Measurements from ENCODE around the gene SPAG6. TPM values are rescaled to one million over a fixed set of nuclear protein-coding genes. Genes with fewer than 3 reads are reported as not detected.

The SPAG6 gene
- total and polyA plus RNA-seq, 2 donors (not counting 1 experiment from before 2014, with no cell fraction given) = not detected

DNA sequence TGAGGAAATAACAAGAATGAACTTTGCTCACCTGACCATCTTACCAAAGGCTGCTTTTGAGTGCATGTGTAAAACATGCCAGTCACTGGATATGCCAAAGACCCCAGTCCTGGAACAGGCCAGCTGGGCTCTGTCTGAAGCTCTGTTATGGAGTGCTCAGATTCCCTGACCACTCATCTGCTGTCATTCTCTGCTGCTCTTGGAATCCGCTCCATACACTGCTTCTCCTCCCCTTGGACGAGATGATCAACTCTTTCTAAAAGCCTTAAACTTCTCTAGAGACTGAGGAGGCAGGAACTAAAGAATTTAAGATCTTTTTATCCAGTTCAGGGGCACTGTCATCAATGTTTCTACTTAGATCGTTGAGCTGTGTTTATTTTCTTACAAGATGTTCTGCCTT is 100.2 kb downstream of the SPAG6 start:
- no peak overlapping the region for H3K4me2 ChIP-seq (ENCODE audit: extremely low read depth, insufficient read depth, low read length)
- no peaks in the 10 kb centered on the region for H3K4me1 ChIP-seq (ENCODE audit: control insufficient read depth, extremely low read depth, insufficient read depth, low read length)
- no peak for TF ChIP-seq CTCF (conservative IDR thresholded peaks at IDR 0.05 in 1 of 2, IDR thresholded peaks at IDR 0.05 in 1 of 2; ENCODE audit: low read depth in 1 of 2, low read length in 2 of 2)
- no peak for TF ChIP-seq EZH2 (IDR thresholded peaks at IDR 0.05; ENCODE audit: low read length, missing control alignments)
- no peak overlapping the region for H2AFZ ChIP-seq (ENCODE audit: low read length)
- no peak overlapping the region for H3K9ac ChIP-seq (ENCODE audit: insufficient read depth, low read length)
- H4K20me1 ChIP-seq (ENCODE audit: control insufficient read depth, extremely low read depth, insufficient read depth, low read length) = no peaks in the 10 kb centered on the region
- H3K36me3 ChIP-seq (ENCODE audit: control insufficient read depth, insufficient read depth, low read length) = no peaks in the 10 kb centered on the region
- no peaks in the 10 kb centered on the region for H3K79me2 ChIP-seq (ENCODE audit: control insufficient read depth, insufficient read depth, low read length)
- DNase-seq (ENCODE audit: low read depth in 2 of 2) = no peak
- peaks cover 2% of the 10 kb centered on the region for H3K27me3 ChIP-seq (ENCODE audit: control insufficient read depth, insufficient read depth, low read length)
- H3K4me3 ChIP-seq (replicated peaks in 1 of 4; ENCODE audit: control extremely low read depth in 1 of 4, insufficient read depth in 1 of 4, low read depth in 3 of 4, low read length in 4 of 4) = no peak overlapping the region
- no peaks in the 10 kb centered on the region for H3K9me3 ChIP-seq (ENCODE audit: control insufficient read depth, insufficient read depth, low read depth, low read length)
- H3K27ac ChIP-seq (ENCODE audit: insufficient read depth, low read length) = no peak overlapping the region

- Histone ChIP-seq H3K9me3 (ENCODE audit: control insufficient read depth, insufficient read depth, low read depth, low read length) (no peaks in the 10 kb centered on the region), H3K4me3 (replicated peaks in 1 of 4; ENCODE audit: control extremely low read depth in 1 of 4, insufficient read depth in 1 of 4, low read depth in 3 of 4, low read length in 4 of 4) (no peak overlapping the region), H3K9ac (ENCODE audit: insufficient read depth, low read length) (no peak overlapping the region), H3K27me3 (ENCODE audit: control insufficient read depth, insufficient read depth, low read length) (peaks cover 2% of the 10 kb centered on the region), H3K4me2 (ENCODE audit: extremely low read depth, insufficient read depth, low read length) (no peak overlapping the region), H3K4me1 (ENCODE audit: control insufficient read depth, extremely low read depth, insufficient read depth, low read length) (no peaks in the 10 kb centered on the region), H2AFZ (ENCODE audit: low read length) (no peak overlapping the region), H4K20me1 (ENCODE audit: control insufficient read depth, extremely low read depth, insufficient read depth, low read length) (no peaks in the 10 kb centered on the region), H3K27ac (ENCODE audit: insufficient read depth, low read length) (no peak overlapping the region), H3K36me3 (ENCODE audit: control insufficient read depth, insufficient read depth, low read length) (no peaks in the 10 kb centered on the region), H3K79me2 (ENCODE audit: control insufficient read depth, insufficient read depth, low read length) (no peaks in the 10 kb centered on the region)
- DNase-seq (ENCODE audit: low read depth in 2 of 2) = no peak
- TF ChIP-seq EZH2 (IDR thresholded peaks at IDR 0.05; ENCODE audit: low read length, missing control alignments) (no peak), CTCF (conservative IDR thresholded peaks at IDR 0.05 in 1 of 2, IDR thresholded peaks at IDR 0.05 in 1 of 2; ENCODE audit: low read depth in 1 of 2, low read length in 2 of 2) (no peak)
Measured at GRCh38 chr10:22447068-22447467, 101.8 kb downstream of the SPAG6 start.

GRCh38 chr10:22451346-22451745 is 106.0 kb downstream of the SPAG6 start:
- Histone ChIP-seq H3K36me3 (ENCODE audit: control insufficient read depth, insufficient read depth, low read length) (no peaks in the 10 kb centered on the region), H3K27ac (ENCODE audit: insufficient read depth, low read length) (no peak overlapping the region), H3K79me2 (ENCODE audit: control insufficient read depth, insufficient read depth, low read length) (no peaks in the 10 kb centered on the region), H3K9ac (ENCODE audit: insufficient read depth, low read length) (no peak overlapping the region), H3K4me3 (replicated peaks in 1 of 4; ENCODE audit: control extremely low read depth in 1 of 4, insufficient read depth in 1 of 4, low read depth in 3 of 4, low read length in 4 of 4) (no peak overlapping the region), H3K4me1 (ENCODE audit: control insufficient read depth, extremely low read depth, insufficient read depth, low read length) (no peaks in the 10 kb centered on the region), H3K4me2 (ENCODE audit: extremely low read depth, insufficient read depth, low read length) (no peak overlapping the region), H4K20me1 (ENCODE audit: control insufficient read depth, extremely low read depth, insufficient read depth, low read length) (no peaks in the 10 kb centered on the region), H2AFZ (ENCODE audit: low read length) (no peak overlapping the region), H3K27me3 (ENCODE audit: control insufficient read depth, insufficient read depth, low read length) (no peaks in the 10 kb centered on the region), H3K9me3 (ENCODE audit: control insufficient read depth, insufficient read depth, low read depth, low read length) (no peaks in the 10 kb centered on the region)
- TF ChIP-seq CTCF (conservative IDR thresholded peaks at IDR 0.05 in 1 of 2, IDR thresholded peaks at IDR 0.05 in 1 of 2; ENCODE audit: low read depth in 1 of 2, low read length in 2 of 2) (no peak), EZH2 (IDR thresholded peaks at IDR 0.05; ENCODE audit: low read length, missing control alignments) (no peak)
- no peak for DNase-seq (ENCODE audit: low read depth in 2 of 2)
